Dedifferentiated amniotic fluid mesenchymal stem cell (primary cell): ENCODE measurements around the gene CTRL.
"Not testable (repeated sequence)": the region's sequence is repeated elsewhere in the genome, so short reads cannot be mapped to it uniquely, and the experiment has no call there.

Source experiments
- DNase-seq: peaks from one replicate; pipeline ENCODE4 v3.0.0-alpha.2; 2016; ENCODE audit errors: extremely low spot score

CTRL gene

GRCh38 chr16:67931712-67932461 is at the start of gene CTRL:
Gene CTRL (minus strand): TSS chr16:67931862. CDS start chr16:67931852, 10 bp downstream.
- no peak for DNase-seq

DNA sequence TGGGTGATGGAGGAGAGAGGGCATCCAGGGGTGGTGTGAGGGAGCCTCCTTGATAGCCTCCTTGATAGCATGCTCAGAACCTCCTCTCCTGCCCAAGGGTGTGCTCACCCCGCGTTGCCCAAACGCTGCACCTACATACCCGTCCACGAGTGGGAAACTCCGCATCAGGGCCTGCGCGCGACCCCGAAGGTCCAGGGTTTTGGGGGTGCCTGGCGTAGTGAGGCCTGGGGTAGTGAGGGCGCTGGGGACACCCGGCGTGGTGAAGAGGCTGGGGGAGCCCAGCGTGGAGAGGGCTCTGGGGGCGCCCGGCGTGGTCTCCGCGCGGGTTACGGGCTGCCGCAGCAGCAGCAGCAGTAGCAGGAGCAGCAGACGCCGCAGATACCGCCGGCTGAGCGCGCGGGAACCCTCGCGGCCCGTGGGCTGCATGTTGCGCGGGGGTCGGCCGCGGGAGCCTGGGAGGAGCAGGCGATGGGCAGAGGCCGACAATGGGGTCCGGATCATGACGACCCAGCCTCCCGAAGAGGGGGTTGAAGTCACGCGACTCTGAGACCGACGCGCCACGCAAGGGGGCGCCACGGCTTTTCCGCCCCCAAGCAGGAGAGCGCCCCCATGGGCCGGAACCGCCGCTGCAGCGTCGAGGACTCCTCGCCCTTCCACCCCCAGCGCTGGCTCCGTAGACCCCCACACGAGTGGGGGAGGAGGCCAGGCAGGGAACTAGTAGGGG is 48.5 kb upstream of the CTRL start, which contains the start of gene DPEP3:
TSS of gene DPEP3 (minus strand) at position 545 of the 724 bp plus-strand sequence. CDS start at position 426, 119 bp downstream.
- DNase-seq, result no peak

DNA sequence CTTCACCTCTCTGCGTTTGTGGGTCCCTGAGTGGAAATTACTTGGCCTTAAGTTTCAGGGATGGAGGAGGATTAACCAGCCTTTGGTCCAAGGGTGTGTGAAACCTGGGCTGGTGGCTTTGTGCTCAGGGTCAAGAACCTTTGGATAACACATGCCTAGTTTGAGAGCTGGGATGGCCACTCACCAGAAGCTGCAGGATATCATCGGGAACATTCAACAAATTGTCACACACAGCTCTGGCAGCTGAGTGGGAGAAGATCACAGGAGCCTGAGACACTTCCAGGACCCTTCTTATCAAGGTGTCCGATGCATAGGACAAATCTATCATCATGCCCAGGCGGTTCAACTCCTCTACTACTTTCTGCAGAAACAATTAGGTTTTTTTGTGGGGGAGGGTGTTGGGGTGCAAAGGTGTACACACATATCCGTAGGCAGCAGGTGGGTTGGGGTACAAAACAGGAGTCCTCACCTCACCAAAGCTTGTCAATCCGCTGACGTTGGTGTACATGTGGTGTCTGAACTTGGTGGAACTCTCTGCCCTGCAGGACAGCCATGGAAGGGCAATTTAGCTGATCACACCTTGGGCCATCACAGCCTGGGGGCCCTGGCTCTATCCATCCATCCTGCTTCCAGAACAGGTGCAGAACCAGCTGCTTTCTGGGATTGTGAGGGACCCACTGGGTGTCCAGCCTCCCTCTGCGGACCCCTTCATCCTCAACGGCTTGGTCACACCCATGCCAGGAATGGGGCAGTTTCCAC is 46.0 kb upstream of the CTRL start:
- DNase-seq, result no peak

- no peak for DNase-seq
These were observed 45.3 kb upstream of the CTRL start for GRCh38 chr16:67977005-67977404.

DNA sequence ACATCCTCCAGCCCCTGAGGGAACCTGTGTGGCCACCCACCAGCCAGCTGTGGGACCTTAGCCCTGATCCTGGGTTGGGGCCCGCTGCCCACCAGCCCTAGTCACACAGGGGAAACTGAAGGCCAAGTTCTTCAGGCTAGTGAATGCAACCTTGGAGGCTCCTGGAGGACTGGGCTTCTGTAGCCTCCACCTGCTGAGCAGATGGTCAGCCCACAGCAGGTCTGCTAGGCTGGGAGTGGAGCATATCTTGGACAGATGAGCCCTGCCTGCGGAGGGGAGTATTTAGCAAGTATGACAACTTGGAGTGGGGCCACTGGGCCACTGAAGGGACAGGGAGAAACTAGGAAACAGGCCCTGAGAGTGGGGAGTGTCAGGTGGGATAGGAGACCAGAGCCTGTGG is 44.5 kb upstream of the CTRL start:
- DNase-seq, result no peak

DNA sequence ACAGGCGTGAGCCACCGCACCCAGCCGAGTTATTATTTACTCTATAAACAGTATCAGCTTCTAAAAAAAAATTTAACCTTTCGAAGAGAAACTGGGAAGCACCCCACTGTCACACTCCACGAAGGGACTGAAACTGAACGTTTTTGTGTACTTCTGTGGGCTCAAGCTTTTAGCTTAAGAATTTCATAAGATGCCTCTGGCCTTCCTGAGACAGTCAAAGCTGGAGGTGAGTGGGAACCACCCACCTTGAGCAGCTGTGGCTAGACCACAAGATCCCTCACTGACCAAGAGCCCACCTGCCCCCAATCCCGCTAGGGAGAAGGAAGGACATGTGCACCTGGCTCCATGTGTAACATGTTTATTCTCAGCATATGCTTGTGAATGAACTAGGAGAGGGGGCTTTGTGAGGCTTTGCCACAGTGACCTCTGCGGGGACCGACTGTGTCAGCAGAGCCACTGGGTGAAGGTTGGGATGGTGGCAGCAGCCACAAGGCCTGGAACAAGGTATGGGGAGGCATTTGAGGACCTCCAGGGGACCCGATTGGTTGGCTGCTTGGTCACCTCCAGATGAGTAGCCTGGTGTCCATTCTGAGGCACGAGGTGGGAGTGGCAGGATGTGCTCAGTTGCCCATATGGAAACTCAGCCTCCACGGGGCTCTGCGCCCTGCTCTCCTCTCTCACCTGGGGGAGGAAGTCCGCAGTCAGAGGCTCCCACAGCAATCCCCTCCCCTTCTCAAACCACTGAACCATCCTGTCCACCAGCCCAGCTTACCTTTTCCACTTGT is 43.9 kb upstream of the CTRL start:
- DNase-seq, result no peak

- DNase-seq, result not testable (repeated sequence)
These were observed 40.6 kb upstream of the CTRL start for GRCh38 chr16:67972285-67972684.

DNA sequence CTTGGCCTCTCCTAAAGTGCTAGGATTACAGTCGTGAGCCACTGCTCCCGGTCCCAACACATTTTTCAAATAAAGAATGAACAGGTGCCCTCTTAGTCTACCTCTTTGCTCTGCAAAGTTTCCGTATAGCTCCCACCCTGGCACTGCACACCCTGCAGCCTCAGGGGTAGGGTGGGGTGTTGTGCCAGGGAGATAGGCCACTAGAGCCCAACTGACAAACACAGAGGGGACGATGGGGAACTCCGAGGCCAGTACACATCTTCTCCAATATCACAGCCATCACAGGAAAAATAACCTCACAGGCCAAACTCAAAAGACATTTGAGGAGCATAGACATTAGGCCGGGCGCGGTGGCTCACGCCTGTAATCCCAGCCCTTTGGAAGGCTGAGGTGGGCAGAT is 39.4 kb upstream of the CTRL start:
- DNase-seq, result no peak

DNA sequence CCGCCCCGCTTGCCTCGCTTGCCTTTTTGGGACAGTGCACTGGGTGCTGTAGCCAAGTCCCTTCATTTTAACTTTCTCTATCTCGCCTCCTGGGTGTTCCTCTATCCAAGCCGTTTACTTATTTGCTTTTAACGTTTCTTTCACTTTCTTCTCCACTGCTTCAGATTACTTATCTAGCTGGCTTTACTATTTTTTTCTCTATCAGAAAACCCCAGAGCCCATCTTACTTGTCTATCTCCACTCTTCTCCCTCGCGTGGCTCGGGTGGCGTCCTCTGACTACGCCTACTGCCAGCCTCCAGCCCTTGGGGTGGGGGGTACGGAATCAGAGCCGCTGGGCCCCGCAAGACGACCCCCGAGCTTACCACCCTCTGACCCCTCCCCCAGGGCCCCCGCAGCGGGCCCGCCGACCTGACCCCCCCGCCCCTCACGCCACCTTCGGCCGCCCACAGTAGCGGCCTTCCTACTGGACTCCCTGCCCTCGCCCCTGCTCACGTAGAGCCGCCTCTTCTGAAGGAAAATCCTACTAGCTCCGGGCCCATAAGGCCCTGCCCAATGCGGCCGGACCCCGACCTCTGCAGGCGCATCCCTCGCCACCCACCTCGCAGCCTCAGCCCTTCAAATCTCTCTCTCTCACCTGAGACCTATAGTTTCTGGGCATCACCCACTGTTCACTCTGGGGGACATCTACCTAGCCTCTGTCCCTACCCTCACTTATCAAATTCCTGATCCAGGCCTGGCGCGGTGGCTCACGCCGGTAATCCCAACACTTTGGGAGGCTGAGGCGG is 37.8 kb upstream of the CTRL start:
- no peak for DNase-seq

DNA sequence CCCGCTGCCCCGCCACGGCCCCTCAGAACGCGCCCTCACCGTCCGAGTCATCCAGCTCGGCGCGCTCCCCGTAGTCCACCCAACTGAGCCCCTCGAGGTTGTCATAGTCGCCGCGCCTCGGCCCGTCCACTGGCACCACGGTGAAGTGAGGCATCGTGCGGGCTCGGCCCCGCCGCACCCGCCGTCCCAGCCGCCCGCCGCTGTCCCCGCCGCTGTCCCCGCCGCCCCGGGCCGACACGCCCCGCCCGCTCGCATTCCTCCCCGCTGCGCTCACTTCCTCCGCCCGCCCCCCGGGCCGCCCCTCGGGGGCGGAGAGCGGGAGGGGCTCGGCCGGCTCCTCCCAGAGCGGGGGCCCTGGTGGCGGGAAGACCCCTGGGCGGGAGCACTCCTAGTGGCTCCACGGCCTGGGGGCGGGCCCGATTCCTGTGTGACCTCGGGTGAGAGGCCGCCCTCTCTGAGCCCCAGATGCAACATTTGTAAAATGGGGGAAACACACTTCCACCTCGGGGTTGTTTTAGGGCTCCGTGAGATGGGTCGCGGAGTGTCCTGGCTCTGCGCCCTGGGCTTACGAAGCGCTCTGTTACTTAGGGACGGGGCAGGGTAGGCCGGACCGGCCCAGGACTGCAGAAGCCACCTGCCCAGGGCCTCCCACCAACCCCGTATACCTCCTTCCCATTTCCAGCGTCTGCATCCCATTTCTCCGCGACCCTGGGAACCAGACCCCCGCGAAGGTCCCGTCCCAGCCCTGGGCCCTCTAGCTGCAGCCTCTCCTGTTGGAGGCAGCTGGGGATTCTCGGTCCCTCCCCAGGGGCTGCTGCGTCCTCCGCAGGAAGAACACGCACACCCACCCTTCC is 37.0 kb upstream of the CTRL start, which contains the start of gene SLC12A4:
TSS of gene SLC12A4 (minus strand) at position 238 of the 854 bp plus-strand sequence. CDS start at position 154, 84 bp downstream.
- peak; percentile 48 for DNase-seq

DNA sequence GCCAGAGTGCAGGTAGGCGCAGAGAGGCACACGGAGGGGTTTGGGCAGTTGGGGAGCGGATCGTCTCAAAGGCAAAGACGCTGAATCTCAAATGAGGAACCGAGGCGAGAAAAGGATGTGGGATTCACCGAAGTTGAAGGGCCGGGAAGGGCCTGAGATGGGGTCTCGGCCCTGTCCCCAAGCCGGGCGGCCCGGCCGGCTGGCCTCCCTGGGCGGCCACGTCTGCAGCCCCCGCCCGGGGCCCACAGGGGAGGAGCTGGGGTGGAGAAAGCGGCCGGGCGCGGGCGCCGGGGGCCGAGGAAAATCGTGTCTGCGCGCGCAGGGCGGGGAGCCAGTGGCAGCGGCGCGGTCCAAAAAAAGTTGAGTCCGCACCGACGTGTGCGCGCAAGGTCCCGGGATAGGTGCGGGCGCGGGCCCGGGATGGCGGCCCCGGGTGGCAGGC is 36.3 kb upstream of the CTRL start:
- peak; percentile 39 for DNase-seq

- no peak for DNase-seq
These were observed 35.7 kb upstream of the CTRL start for GRCh38 chr16:67967183-67967957.

DNA sequence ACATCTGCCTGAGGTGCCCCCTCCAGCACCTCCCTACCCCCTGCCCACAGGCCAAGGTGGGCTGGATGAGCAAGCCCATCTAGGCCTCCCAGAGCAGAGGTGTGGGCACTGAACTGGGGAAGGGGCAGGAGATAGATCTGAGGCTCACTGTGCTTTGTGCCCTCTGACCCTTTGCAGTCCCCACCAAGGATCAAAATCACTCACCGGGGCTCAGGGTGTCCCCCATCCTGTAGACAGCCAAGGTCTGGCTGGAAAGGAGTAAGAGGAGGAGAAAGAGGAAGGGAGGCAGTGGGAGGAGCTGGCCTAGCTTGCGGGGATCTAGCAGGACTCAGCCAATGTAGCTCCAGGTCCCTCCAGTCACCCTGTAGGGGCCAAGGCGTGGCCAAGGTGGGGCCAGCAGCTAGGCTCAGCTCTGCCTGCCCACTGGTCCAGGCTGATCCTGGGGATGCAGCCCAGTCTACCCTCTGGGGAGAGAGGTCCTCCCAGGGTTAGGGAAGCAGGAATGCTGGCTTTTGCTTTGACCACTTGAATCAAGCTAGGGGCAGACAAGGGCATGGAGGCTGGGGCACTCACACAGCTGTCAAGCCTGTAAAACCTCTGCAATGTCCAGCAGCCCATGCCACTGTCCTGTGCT is 35.0 kb upstream of the CTRL start:
- DNase-seq, result no peak

DNA sequence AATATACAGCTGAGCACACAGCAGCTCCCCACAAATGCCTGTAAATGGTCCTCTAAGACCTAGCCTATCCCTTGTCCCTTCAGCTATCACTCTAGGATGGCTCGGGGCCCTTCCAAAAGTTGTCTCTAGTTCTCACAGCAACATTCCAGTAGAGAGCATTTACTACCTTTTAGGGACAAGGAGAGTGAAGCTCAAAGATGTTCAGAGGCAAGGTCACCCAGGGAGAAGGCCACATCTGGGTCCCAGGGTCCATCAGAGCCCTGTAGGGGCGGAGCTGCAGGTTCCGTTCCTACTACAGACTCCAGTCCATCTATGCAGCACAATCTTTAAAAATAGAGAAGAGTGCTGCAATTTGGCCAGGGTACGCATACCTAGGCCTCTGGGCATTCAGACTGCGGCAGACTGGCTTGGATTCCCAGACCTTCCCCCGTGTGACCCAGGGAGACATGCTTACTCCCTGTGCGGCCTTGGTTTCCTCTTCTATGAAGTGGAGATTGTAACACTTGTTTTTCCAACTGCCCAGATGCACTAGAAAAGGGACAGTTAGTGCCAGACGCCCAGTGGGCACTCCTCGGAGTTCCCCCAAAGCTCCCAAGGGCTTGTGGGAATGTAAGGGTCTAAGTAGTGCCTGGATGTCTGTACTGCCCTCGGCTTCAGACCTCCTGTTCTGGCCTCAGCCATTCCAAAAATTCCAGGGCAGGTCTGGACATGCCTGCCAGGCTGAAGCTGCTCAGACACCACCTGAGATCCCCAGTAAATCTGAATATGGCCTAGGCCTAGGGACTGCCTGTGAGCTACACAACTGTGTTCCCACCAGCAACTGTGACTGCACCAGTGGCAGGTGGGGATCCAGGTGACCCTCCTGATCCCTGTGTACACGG is 34.2 kb upstream of the CTRL start:
- no peak for DNase-seq

DNA sequence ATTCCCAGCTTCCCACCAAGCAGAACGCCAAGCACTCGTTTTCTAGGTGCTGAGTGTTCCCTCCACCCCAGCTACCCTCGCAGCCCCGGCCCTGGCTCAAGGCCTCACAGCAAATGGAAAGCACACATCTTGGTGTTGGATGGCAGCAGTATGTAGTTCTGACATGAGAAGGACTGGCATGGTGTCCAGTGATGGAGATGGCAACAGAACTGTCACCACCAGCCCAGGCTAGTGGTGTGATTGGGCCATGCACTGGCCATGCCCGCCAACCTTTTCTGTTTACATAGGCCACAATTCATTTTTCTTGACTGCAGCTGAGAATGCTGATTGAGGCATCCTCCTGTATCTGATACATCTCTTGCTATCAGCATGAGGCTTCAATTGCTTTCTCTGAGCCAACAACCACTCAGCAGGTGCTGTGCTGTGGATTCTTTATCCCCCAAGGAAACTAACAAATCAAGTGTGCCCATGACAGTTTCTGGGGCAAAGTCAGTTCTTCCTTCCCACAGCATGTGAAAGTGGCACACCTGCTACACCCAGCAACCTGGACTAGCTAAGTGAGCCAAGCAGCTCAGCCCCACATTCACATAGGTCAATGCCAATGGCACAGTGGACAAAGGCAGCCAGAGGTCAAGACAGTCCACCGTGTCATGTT is 32.9 kb upstream of the CTRL start:
- no peak for DNase-seq

GRCh38 chr16:67963662-67964321 is 32.1 kb upstream of the CTRL start:
- no peak for DNase-seq
